K562 (cell line): ENCODE measurements around the gene ETV3. TPM values are rescaled to one million over a fixed set of nuclear protein-coding genes. Genes with fewer than 3 reads are reported as not detected.

ENCODE experiments used
- ATAC-seq: fragments of 200-7000 bp; cut with Tn5 transposase; 3 replicates; pipeline ENCODE4 v1.9.1; 2020; ENCODE audit warnings: moderate library complexity
- BruUV-seq: library from RNA; stranded (reverse); fragments of 400-500 nt; replicated peaks from 2 replicates; lab custom pipeline; 2021; lab: Mats Ljungman, UMichigan
- CTCF ChIA-PET: fragments of 300-600 bp; formaldehyde crosslinking; extraction: SDS; loops from one replicate; lab custom pipeline; 2021; ENCODE audit warnings: low intra/inter-chr PET ratio; lab: Yijun Ruan, JAX
- POLR2A ChIA-PET: fragments of 300-600, 350-650 bp; sonication (Branson Sonifier 250); formaldehyde crosslinking; extraction: SDS; loops from one replicate; lab custom pipeline; 2021; ENCODE audit warnings: antibody characterized with exemption, inconsistent platforms; lab: Yijun Ruan, JAX
- DNase-seq, 4 experiments: peaks; one replicate each; pipeline versions ENCODE4 v3.0.0 to v3.0.0-alpha.2; 2011 to 2018; ENCODE audit warnings: low spot score in 3 of 4, mixed read lengths in 3 of 4; ENCODE audit errors: extremely low read depth in 1 of 4
- FAIRE-seq: peaks from 2 replicates; lab custom pipeline; 2011; peaks lifted over from hg19 to GRCh38; lab: Jason Lieb, UNC
- H2AFZ ChIP-seq: 2 replicates; pipeline ENCODE4 v1.6.0; 2011; ENCODE audit warnings: low read depth, low read length, control low read depth, inconsistent platforms
- H3K27ac ChIP-seq: fragments of 200-600 bp; 3 replicates; pipeline ENCODE4 v1.8.0; 2011; ENCODE audit warnings: low read depth, mild to moderate bottlenecking, control low read depth, inconsistent platforms, low read length, moderate library complexity, mixed read lengths; ENCODE audit errors: extremely low read depth
- H3K27me3 ChIP-seq, 2 experiments: fragments of 300-600 bp in 1 of 2; 2 replicates in 1 of 2; 3 replicates in 1 of 2; pipeline versions ENCODE4 v1.6.0 to v1.8.0; 2011; ENCODE audit warnings: inconsistent platforms in 2 of 2, low read length in 2 of 2, mild to moderate bottlenecking in 1 of 2, mixed read lengths in 1 of 2, moderate library complexity in 1 of 2; ENCODE audit not compliant: control insufficient read depth in 2 of 2, insufficient read depth in 2 of 2
- H3K36me3 ChIP-seq: fragments of 300-600 bp; 3 replicates; pipeline ENCODE4 v1.8.0; 2011; ENCODE audit warnings: mild to moderate bottlenecking, low read length, inconsistent platforms; ENCODE audit not compliant: control insufficient read depth, insufficient read depth
- H3K4me1 ChIP-seq, 2 experiments: fragments of 200-600 bp in 1 of 2; replicated peaks in 1 of 2; 2 replicates in 1 of 2; 3 replicates in 1 of 2; pipeline versions ENCODE4 v1.5.1 to v1.8.0; 2011; ENCODE audit warnings: inconsistent platforms in 2 of 2, low read length in 2 of 2, mild to moderate bottlenecking in 1 of 2, mixed read lengths in 1 of 2, moderate library complexity in 1 of 2; ENCODE audit not compliant: control insufficient read depth in 2 of 2, insufficient read depth in 2 of 2
- H3K4me2 ChIP-seq: 2 replicates; pipeline ENCODE4 v1.6.1; 2011; ENCODE audit warnings: low read length, control low read depth, inconsistent platforms, mixed read lengths; ENCODE audit not compliant: insufficient read depth
- H3K4me3 ChIP-seq: fragments of 200-600 bp; sonication (generic), shearing (Covaris generic); 2 replicates; pipeline ENCODE4 v1.5.1; 2016; ENCODE audit warnings: control low read depth, inconsistent platforms
- H3K79me2 ChIP-seq: fragments of 200-600 bp; 3 replicates; pipeline ENCODE4 v1.8.0; 2011; ENCODE audit warnings: low read length, inconsistent platforms; ENCODE audit not compliant: control insufficient read depth, insufficient read depth
- H3K9ac ChIP-seq, 2 experiments: 2 replicates each; pipeline versions ENCODE4 v1.6.0 to v1.6.1; 2011; ENCODE audit warnings: low read depth in 2 of 2, low read length in 2 of 2, control low read depth in 1 of 2, inconsistent platforms in 1 of 2, mild to moderate bottlenecking in 1 of 2, mixed read lengths in 1 of 2; ENCODE audit not compliant: insufficient read depth in 1 of 2
- H3K9me1 ChIP-seq: one replicate; pipeline ENCODE4 v1.6.0; 2011; ENCODE audit warnings: inconsistent platforms, mild to moderate bottlenecking, low read length, moderate library complexity; ENCODE audit not compliant: control insufficient read depth, insufficient read depth
- H3K9me3 ChIP-seq: replicated peaks from 2 replicates; pipeline ENCODE4 v1.5.1; 2011; ENCODE audit warnings: low read depth, low read length, inconsistent platforms; ENCODE audit not compliant: control insufficient read depth, insufficient read depth
- H4K20me1 ChIP-seq: replicated peaks from 2 replicates; pipeline ENCODE4 v1.6.1; 2011; ENCODE audit warnings: low read length, inconsistent platforms, mixed read lengths; ENCODE audit not compliant: control insufficient read depth, insufficient read depth
- ELF4 ChIP-seq: fragments of 450-650 bp; formaldehyde crosslinking; IDR thresholded peaks from 2 replicates; pipeline ENCODE4 v1.4.0; 2022; ENCODE audit warnings: missing genetic modification characterization
- GTF2E2 ChIP-seq: fragments of 200-800 bp; sonication (Bioruptor generic); IDR thresholded peaks from 2 replicates; pipeline ENCODE4 v1.6.1; 2016; ENCODE audit warnings: missing genetic modification characterization, missing compliant biosample characterization
- KLF1 ChIP-seq: fragments of 450-650 bp; IDR thresholded peaks from 2 replicates; pipeline ENCODE4 v1.6.1; 2016; ENCODE audit warnings: missing genetic modification characterization, missing compliant biosample characterization
- NCOA1 ChIP-seq: fragments of 450-650 bp; IDR thresholded peaks from 2 replicates; pipeline ENCODE4 v1.6.1; 2016; ENCODE audit warnings: low read depth
- NR2C2 ChIP-seq, 2 experiments: fragments of 200-800 bp in 1 of 2; sonication (Bioruptor generic) in 1 of 2; sonication (generic) in 1 of 2; formaldehyde crosslinking in 1 of 2; IDR thresholded peaks; 2 replicates each; pipeline versions ENCODE4 v1.6.1 to v1.8.0; 2016 to 2022; ENCODE audit warnings: mild to moderate bottlenecking in 1 of 2, missing compliant biosample characterization in 1 of 2, missing genetic modification characterization in 1 of 2, missing genetic modification reagents in 1 of 2
- POU5F1 ChIP-seq: fragments of 150-350 bp; IDR thresholded peaks from 2 replicates; pipeline ENCODE4 v1.6.1; 2014; ENCODE audit warnings: borderline replicate concordance, low read length, low read depth, mild to moderate bottlenecking; ENCODE audit not compliant: partially characterized antibody
- RFX7 ChIP-seq: fragments of 250-450 bp; sonication (Bioruptor Pico); IDR thresholded peaks from 2 replicates; pipeline ENCODE4 v1.5.1; 2021; ENCODE audit warnings: mild to moderate bottlenecking
- SRF ChIP-seq, 2 experiments: fragments of 250-450, 450-650 bp in 1 of 2; sonication (Bioruptor Pico) in 1 of 2; sonication (generic) in 1 of 2; formaldehyde crosslinking; IDR thresholded peaks; 2 replicates each; pipeline versions ENCODE4 v1.5.0 to v1.5.1; 2020 to 2022; ENCODE audit warnings: mild to moderate bottlenecking in 1 of 2, missing genetic modification reagents in 1 of 2
- SRSF9 ChIP-seq: fragments of 200-400 bp; formaldehyde crosslinking; IDR thresholded peaks from 2 replicates; pipeline ENCODE4 v1.6.1; 2017; ENCODE audit warnings: low read depth, low read length, borderline replicate concordance
- TEAD2 ChIP-seq: fragments of 450-650 bp; IDR thresholded peaks from 2 replicates; pipeline ENCODE4 v1.6.1; 2016; ENCODE audit warnings: missing genetic modification characterization, control low read depth, missing compliant biosample characterization
- ZC3H8 ChIP-seq: fragments of 450-650 bp; IDR thresholded peaks from 2 replicates; pipeline ENCODE4 v1.6.1; 2017
- ZNF354B ChIP-seq: fragments of 250-450 bp; sonication (Bioruptor Pico); IDR thresholded peaks from 2 replicates; pipeline ENCODE4 v1.4.0; 2020
- ZNF644 ChIP-seq: fragments of 200-800 bp; sonication (Bioruptor generic); IDR thresholded peaks from 2 replicates; pipeline ENCODE4 v1.6.1; 2016; ENCODE audit warnings: low read depth, missing genetic modification characterization, missing compliant biosample characterization
- ZNF695 ChIP-seq: fragments of 450-650 bp; formaldehyde crosslinking; IDR thresholded peaks from 2 replicates; pipeline ENCODE4 v1.4.0; 2020; ENCODE audit warnings: mild to moderate bottlenecking, moderate library complexity
- WGBS: fragments of 100-300 bp; shearing (Covaris generic); methylation state at CpG from one replicate; pipeline ENCODE4 v1.1.6; 2016; ENCODE audit warnings: low coverage, mixed read lengths; ENCODE audit not compliant: insufficient coverage; ENCODE audit errors: missing lambda C conversion rate; 5-methylcytosine and 5-hydroxymethylcytosine counted together
- in situ Hi-C: fragments of 300-500 bp; cut with MboI; formaldehyde crosslinking; loops from 4 replicates; pipeline ENCODE4 v1.15.0; 2018; ENCODE audit warnings: inconsistent platforms, mixed read lengths
- intact Hi-C: fragments of 100-400 bp; cut with micrococcal nuclease; formaldehyde crosslinking; loops from 2 replicates; pipeline ENCODE4 v1.14.2; 2022
- polyA plus RNA-seq, 8 experiments: library from polyadenylated mRNA; depleted of rRNA in 4 of 8; stranded (reverse) in 5 of 8; unstranded in 3 of 8; fragments of >200 nt; fragmentation: Nextera tagmentation in 2 of 8; fragmentation: Illumina TruSeq in 1 of 8; extraction: Ambion mirVana in 2 of 8; extraction: Trizol in 1 of 8; gene quantifications; 2 replicates each; pipeline versions ENCODE4 v1.2.1 to v1.2.3, GENCODE V29; 2011 to 2014; ENCODE audit warnings: inconsistent platforms in 1 of 8, missing spikeins in 1 of 8
- total RNA-seq, 7 experiments: library from RNA; depleted of rRNA in 6 of 7; stranded (reverse); fragments of >200 nt in 6 of 7; fragmentation: Illumina TruSeq in 2 of 7; extraction: Trizol in 2 of 7; gene quantifications; 2 replicates each; pipeline versions ENCODE4 v1.2.1 to v1.2.3, GENCODE V29; 2011 to 2021; ENCODE audit warnings: low replicate concordance in 1 of 7
- TF ChIP-seq, protein P1 (sequence below): sonication (generic); formaldehyde crosslinking; IDR thresholded peaks from 2 replicates; pipeline ENCODE4 v1.8.0; 2022; ENCODE audit warnings: missing genetic modification reagents, mild to moderate bottlenecking, borderline replicate concordance
- TF ChIP-seq, protein P2 (sequence below): fragments of 250-450 bp; sonication (Bioruptor Pico); IDR thresholded peaks from 2 replicates; pipeline ENCODE4 v1.8.0; 2021; ENCODE audit warnings: moderate library complexity, mild to moderate bottlenecking, inconsistent platforms

Gene ETV3
- total and polyA plus RNA-seq, 9 of the 15 experiments (the other 6 are each of a cell fraction or from before 2014, with no cell fraction given), result 3.1 to 16.0 (median 9.0) TPM

DNA sequence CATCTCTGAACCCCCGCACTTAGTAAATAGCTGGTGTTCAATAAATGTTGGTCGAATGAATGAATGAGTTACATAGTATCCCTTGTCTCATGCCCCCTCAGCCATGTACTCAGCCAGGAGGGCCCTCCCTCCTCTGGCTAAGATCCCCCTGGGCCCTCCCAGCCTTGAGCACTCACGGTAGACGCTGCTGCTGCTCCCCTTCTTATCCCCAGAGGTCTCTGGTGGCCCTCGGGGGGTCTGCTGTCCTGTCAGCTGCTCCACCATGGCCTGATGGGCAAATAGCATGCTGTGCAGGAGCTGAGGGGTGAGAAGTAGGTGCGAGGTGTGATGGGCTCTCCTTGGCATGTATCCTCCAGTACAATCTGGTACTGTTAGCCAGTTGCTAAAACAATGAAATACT, 40.5 kb downstream of the ETV3 start:
- no peak overlapping the region; a peak in 1 of 4 replicates for H3K9ac ChIP-seq
- no peak overlapping the region for H2AFZ ChIP-seq
- peaks cover 21 to 43% of the 10 kb centered on the region in 2 experiments for H3K27me3 ChIP-seq
- no peak overlapping the region for H3K27ac ChIP-seq
- no peak for ATAC-seq
- 4% methylated on average over 6 of the region's 6 CpGs for WGBS
- intact Hi-C loops, result loop anchor here (10.0 kb wide), 1 partner anchor 397 kb away; no protein-coding TSS in a partner anchor
- H3K4me2 ChIP-seq, result no peak overlapping the region
- no peaks in the 10 kb centered on the region for H3K9me3 ChIP-seq
- no TSS peak for BruUV-seq
- ChIA-PET CTCF (no interaction called here), POLR2A (interaction anchor here (0.5 kb wide), 1 partner anchor 233 kb away, joined by 3 read pairs; no protein-coding TSS in a partner anchor)
- no peak overlapping the region for H3K4me3 ChIP-seq
- in situ Hi-C loops, result loop anchor here (5.0 to 10.0 kb wide), 2 partner anchors 40 to 397 kb away; partner anchors contain the start of gene ETV3
- H3K79me2 ChIP-seq, result no peaks in the 10 kb centered on the region
- no peak for DNase-seq
- no peaks in the 10 kb centered on the region for H3K9me1 ChIP-seq
- FAIRE-seq, result no peak
- H3K36me3 ChIP-seq, result no peaks in the 10 kb centered on the region
- peaks cover 0 to 7% of the 10 kb centered on the region in 2 experiments; a peak in 1 of 5 replicates for H3K4me1 ChIP-seq
- TF ChIP-seq POU5F1 (no peak), SRF (CRISPR knock-in tag; IDR thresholded peaks at IDR 0.05) (no peak), ELF4 (CRISPR knock-in tag) (no peak), SRSF9 (no peak)
- no peaks in the 10 kb centered on the region for H4K20me1 ChIP-seq

DNA sequence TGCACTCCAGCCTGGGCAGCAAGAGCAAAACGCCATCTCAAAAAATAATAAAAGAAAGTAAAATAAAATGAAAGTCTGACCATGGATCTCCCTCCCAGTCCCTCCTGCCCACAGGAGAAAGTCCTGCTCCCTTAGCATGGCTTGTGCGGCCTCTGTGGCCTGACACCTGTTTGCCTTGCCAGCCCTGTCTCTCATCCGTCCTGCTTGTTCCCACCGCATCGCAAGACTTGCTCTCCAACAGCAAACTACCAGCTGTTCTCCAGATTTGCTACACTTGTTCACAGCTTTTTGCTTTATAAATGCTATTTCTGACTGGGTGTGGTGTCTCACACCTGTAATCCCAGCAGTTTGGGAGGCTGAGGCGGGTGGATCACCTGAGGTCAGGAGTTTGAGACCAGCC, 41.3 kb downstream of the ETV3 start:
- Histone ChIP-seq H3K9me3 (no peaks in the 10 kb centered on the region), H3K79me2 (no peaks in the 10 kb centered on the region), H3K27ac (no peak overlapping the region), H3K36me3 (no peaks in the 10 kb centered on the region), H2AFZ (no peak overlapping the region), H3K9me1 (no peaks in the 10 kb centered on the region), H3K4me1 (peaks cover 0 to 8% of the 10 kb centered on the region in 2 experiments; a peak in 1 of 5 replicates), H3K9ac (no peak overlapping the region), H4K20me1 (no peaks in the 10 kb centered on the region), H3K4me3 (no peak overlapping the region), H3K4me2 (no peak overlapping the region), H3K27me3 (peaks cover 15 to 36% of the 10 kb centered on the region in 2 experiments)
- BruUV-seq, result no TSS peak
- FAIRE-seq, result no peak
- DNase-seq, result no peak
- no peak for ATAC-seq
- POLR2A ChIA-PET, result interaction anchor here (0.6 to 1.0 kb wide), 2 partner anchors 39 to 145 kb away, joined by 3 to 4 read pairs; no protein-coding TSS in a partner anchor
- WGBS, result 20% methylated on average over 5 of the region's 6 CpGs
- in situ Hi-C loops (loop anchor here (5.0 to 10.0 kb wide), 2 partner anchors 40 to 398 kb away; partner anchors contain the start of gene ETV3), intact Hi-C loops (loop anchor here (10.0 kb wide), 1 partner anchor 398 kb away; no protein-coding TSS in a partner anchor)
- CTCF ChIA-PET, result no interaction called here
- TF ChIP-seq ZNF695 (CRISPR knock-in tag), result no peak
- TF ChIP-seq KLF1, result no peak
- no peak for TF ChIP-seq GTF2E2 (tag)
- no peak for TF ChIP-seq TEAD2 (tag)
- TF ChIP-seq, protein P1, sequence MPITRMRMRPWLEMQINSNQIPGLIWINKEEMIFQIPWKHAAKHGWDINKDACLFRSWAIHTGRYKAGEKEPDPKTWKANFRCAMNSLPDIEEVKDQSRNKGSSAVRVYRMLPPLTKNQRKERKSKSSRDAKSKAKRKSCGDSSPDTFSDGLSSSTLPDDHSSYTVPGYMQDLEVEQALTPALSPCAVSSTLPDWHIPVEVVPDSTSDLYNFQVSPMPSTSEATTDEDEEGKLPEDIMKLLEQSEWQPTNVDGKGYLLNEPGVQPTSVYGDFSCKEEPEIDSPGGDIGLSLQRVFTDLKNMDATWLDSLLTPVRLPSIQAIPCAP (CRISPR knock-in tag), result no peak
- no peak for TF ChIP-seq NCOA1
- TF ChIP-seq, protein P2, sequence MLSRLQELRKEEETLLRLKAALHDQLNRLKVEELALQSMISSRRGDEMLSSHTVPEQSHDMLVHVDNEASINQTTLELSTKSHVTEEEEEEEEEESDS, result no peak
- TF ChIP-seq RFX7 (CRISPR knock-in tag), result no peak
- TF ChIP-seq ZNF644, result no peak
- no peak for TF ChIP-seq ZNF354B
- TF ChIP-seq NR2C2 (CRISPR knock-in tag; IDR thresholded peaks at IDR 0.05), result no peak
- no peak for TF ChIP-seq NR2C2 (tag; IDR thresholded peaks at IDR 0.05)
- TF ChIP-seq ZC3H8, result no peak
